Ecto neural progenitor cell (in vitro differentiated cells): Measurements from ENCODE around the gene PLA2G1B.

Source experiments
- DNase-seq: peaks from one replicate; pipeline ENCODE4 v3.0.0-alpha.2; 2018; ENCODE audit warnings: low spot score

Gene PLA2G1B

DNA sequence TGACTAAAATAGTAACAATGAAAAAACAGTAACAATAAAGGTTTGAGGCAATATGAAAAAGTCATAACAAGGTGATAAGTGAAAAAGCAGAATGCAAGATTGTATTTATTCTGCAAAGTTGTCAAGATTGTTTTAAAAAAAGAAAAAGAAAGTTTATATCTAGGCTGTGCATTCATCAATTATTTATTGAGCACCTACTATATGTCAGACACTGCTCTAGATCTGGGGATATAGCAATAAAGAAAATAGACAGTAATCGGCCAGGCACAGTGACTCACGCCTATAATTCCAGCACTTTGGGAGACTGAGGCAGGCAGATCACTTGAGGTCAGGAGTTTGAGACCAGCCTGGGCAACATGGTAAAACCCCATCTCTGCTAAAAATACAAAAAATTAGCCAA is 3.8 kb downstream of the PLA2G1B start:
- no peak for DNase-seq

DNA sequence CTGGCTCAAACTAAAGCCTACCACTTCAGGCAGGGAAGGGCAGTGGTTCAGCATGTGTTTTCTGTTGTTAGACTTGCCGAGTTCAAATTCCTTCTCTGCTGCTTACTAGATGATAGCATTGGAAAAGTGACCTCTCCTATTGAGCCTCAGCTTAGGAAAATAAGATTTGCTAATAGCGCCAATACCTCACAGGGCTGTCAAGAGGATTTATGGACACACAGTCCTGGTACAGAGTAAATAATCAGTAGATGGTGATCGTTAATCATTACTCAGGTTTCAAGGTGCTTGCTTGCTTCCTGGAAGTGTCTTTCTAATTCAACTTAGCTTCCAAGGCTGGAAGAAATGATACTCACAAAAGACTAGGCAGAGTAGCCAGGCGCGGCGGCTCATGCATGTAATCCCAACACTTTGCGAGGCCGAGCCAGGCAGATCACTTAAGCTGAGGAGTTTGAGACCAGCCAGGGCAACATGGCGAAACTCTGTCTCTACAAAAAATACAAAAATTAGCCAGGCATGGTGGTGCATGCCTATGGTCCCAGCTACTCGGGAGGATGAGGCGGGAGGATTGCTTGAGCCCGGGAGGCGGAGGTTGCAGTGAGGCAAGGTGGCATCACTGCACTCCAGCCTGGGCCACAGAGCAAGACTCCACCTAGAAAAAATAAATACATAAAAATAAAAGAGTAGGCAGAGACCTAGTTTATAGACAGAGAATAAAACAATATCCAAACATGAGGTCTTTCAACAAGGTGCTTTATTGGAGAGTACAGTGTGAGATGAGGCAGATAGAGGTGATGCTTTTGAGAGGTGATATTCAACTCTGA is 6.0 kb downstream of the PLA2G1B start:
- DNase-seq = no peak

DNA sequence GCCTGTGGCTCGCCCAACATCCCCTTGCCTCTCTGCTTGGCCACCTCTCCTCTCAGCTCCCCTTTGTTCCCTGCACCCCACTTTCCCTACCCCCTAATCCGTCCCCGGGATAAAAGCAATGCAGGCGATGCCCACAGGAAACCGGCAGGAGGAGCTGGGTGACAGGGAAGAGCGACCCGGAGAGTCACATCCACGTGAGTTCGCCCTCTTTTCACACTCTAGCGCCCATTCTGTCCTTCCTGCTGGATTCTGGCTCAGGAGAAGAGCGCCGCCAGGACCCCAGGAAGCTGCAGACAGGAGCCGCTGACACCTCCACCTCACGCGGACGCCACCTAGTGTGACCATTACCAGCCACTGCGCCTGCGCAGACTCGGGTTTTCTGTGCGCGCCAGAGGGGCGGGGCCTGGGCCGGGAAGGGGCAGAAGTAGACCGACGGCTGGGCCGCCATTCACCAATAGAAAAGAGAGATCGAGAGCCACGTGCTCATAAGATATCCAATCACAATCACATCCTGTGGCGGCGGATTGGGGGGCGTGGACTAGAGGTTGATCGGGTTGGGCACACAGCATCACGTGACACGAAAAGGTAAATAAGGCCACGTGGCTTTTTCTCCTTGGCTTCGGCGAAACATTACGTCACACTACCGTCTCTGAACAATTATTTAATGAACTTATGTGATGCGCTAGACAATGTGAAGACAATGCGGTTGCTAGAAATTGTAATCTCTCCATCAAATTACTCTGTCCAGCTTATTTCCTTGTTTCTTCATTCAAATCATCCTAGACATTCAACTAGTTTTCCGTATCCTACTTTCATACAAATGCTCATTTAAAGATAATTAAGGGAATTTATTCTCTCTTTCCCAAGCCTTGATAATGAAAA is 10.1 kb downstream of the PLA2G1B start:
- DNase-seq = peak; percentile 100

DNA sequence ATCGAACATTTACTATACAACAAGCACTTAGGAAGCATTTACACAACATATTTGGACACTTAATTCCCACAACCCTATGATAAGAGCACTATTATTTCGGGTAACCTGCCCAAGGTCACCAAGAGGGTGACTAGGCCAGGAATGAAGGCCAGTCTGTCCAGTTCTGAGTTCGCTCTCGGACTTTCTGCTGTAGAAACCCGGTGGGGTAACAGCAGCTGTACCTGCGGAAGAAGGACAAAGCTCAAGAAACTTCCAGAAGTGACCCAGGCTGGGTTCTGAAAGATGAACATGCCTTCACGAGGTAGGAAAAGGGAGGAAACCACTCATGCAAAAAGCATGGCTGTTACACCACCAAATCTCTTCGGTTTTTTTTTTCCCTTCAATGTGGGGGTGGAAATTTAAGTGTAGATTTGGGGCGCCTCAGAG is 10.8 kb downstream of the PLA2G1B start:
- no peak for DNase-seq

DNA sequence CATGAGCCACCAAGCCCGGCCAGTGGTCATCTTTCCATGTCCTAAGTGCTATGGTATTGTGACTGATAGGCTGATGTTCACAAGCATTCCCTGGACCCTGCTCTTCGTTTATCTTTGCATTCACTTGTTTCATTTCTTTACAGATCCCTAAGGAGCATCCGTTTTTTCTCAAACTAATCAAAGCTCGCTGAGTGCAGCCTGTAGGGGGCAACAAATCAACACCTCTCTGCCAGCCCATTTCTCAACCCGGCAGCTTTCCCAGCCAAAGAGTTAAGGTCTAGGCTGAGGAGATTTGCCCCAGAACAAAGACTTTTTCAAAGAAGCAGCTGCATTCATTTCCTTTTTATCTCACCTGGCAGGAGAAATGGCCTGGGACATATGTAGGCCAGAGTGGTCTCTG is 13.4 kb downstream of the PLA2G1B start:
- DNase-seq = no peak

DNA sequence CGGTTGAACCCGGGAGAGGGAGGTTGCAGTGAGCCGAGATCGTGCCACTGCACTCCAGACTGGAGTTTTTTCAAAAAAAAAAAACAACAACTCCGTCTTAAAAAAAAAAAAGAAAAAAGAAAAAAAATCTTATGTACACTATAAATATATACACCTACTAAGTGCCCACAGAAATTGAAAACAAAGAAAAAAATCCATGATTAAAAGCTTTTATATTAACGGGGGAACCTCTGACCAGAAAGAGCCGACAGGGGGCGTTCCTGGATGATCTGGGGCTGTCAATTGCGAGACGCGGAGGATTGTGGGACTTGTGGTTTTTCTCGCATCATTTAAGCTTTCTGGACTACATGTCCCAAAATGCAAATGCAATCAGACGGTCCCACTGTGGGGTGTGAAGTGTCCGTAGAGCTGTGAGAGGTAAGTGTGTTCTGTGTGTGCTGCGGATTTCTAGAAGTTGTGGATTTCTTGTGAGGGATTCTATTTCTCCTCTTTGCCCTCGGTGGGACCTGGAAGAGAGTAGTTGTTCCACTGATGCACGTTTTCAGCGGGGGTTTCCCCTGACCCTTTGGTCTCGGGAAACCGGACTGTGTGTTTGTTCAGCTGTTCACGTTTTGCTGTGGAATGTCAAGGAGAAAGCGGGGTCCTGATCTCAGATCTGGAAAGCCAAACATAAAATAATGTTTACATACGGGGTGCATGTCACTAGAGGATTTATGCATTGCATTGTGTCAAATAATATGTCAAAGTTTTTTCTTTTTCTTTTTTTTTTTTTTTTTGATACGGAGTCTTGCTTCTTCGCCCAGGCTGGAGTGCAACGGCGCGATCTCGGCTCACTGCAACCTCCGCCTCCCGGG is 25.4 kb downstream of the PLA2G1B start, which contains the start of gene SIRT4:
SIRT4 (plus strand) TSS at position 360 of the 854 bp plus-strand sequence. CDS start 1,241 bp downstream, outside the sequence.
- peak; percentile 94 for DNase-seq

DNA sequence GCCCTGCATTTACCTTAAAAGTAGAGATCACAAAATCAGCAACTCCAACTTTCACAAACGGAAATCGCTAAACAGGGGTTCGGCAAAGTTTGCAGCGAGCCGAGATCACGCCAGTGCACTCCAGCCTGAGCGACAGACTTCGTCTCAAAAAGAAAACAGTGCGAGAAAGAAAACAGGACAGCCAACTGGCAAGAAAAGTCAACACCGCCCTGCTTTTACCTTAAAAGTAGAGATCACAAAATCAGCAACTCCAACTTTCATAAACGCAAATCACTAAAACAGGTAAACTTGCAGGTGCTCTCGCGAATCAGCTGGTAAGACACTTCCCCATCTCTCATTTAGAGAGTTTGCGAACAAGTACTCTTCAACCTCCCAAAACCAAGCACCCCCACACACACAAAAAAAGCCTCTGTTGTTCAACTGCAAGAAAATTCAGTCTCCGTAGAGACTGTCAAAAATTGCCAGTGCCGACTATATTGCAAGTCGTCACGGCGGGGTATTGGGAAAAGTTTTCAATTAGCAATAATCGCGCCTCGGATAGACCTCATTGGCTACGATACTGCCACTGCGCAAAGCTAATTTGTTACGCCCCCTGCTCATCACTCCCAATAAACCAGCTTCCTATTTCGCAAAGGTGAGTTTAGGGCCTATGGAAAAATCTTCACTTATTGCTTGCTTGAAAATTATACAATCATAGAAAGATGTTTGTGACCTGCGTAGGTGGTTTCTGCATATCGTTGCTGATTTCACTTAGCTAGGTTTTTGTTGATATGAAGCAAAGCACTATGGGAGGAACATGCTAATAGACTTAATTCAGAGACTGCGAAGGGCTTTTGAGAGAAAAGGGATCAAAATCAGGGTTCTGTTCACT is 34.7 kb downstream of the PLA2G1B start, which contains the start of gene RNU4-1:
RNU4-1 (minus strand) TSS at position 577 of the 871 bp plus-strand sequence.
- peak; percentile 90 for DNase-seq

DNA sequence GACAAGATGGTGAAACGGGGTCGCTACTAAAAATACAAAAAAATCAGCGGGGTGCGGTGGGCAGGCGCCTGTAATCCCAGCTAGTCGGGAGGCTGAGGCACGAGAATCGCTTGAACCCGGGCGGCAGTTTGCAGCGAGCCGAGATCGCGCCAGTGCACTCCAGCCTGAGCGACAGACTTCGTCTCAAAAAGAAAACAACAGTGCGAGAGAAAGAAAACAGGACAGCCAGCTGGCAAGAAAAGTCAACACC is 35.2 kb downstream of the PLA2G1B start:
- DNase-seq = peak; percentile 84

DNA sequence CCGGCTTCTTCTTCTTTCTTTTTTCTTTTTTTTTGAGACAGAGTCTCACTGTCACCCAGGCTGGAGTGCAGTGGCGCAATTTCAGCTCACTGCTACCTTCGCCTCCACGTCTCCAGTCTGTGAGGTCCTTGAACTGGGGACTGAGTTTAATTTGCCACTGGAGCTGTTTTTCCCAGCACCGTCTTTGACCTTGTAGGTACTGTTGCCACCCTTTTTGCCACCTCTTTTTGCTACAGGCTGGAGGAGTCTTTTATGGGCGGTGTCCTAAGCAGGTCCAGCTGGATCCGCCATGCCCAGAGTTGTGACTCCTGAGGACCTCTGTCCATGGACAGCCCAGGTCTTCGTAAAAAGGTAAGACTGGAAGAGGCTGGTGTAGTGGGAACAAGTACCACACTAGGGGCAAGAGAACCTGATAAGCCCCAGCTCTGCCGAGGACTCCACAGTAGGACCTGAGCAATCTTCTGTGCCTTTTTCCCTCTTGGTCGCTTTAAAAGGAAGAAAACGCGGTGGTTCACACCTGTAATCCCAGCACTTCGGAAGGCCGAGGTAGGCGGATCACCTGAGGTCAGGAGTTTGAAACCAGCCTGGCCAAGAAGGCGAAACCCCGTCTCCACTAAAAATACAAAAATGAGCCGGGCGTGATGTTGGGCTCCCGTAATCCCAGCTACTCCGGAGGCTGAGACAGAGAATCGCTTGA is 36.8 kb downstream of the PLA2G1B start:
- peak; percentile 76 for DNase-seq

DNA sequence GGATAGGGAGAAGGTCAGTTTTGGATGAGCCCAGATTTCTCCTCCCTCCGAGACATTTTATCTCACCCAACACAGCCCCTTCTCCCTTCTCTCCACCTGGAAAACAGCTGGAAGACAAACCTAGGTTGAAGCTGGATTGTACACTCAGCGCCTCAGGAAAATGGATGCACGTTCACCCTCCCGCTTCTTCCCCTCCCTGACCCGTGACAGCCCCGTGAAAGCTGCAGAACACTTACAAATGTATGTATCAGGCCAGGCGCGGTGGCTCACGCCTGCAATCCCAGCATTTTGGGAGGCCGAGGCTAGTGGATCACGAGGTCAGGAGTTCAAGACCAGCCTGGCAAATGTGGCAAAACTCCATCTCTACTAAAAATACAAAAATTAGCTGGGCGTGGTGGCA is 40.1 kb downstream of the PLA2G1B start:
- no peak for DNase-seq

DNA sequence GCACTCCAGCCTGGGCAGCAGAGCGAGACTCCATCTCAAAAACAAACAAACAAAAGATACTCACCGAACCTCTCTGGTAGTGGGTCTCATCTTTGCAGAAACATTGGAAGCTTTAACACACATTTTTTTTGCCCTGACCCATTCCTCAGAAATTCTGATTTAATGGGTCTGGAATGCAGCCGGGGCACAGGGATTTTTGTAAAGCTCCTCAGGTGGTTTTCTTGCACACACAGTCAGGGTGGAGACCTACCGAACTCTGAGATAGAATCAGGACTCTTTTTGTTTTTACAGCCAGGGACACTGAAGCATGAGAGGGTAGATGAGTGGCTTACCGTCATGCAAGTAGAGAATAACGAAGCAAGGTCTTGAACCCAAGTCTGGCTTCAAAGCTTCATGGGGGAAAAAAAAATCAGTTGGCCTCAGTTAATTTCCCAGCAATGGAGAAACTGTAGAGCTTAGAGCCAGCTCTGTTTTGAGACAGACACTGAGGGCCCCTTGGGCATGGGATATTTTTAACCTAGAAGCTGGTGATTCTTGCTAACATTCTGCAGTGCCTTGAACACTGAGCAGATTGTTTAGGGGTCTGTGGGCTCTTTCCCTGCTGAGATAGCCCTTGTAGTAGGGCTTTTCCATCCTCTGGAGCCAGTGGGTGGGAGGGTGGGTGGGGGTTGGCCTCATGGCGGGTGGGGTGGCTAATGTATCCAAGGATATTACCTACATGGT is 40.6 kb downstream of the PLA2G1B start:
- no peak for DNase-seq

DNA sequence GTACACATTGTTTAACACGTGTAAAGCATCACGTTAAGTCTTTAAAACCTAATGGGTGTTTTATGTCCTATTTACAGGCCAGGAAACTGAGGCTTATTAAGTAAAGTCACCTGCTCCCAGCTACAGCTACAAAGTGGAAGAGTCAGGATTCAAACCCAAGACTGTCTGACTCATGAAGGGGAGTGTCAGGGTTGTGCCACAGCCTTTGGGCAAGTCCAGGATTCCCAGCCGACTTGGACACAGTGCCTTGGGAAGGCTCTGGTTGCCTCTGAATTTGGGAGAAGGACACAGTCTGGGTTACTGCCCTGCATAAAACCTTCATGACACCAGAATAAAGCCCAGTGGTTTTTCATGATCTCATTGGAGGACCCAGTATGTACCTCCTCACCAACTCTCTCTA is 43.2 kb downstream of the PLA2G1B start:
- no peak for DNase-seq

DNA sequence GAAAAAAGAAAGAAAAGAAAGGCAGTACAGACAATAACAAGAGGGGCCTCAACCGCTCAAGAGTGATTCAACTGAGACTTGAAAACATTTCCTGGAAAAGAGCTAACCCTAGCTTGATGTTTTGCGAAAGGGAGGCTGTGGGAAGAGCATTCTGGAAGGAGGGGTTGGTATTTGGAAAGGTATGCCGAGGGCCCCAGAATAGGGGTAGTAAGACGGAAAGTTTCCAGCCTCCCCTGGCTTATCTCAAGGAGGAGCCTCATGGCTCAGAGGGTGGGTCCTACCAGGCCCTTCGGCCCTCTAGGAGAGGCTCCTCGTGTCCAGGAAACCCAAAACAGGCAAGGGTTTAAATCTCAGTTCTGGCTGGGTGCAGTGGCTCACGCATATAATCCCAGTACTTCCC is 44.3 kb downstream of the PLA2G1B start:
- DNase-seq = no peak

DNA sequence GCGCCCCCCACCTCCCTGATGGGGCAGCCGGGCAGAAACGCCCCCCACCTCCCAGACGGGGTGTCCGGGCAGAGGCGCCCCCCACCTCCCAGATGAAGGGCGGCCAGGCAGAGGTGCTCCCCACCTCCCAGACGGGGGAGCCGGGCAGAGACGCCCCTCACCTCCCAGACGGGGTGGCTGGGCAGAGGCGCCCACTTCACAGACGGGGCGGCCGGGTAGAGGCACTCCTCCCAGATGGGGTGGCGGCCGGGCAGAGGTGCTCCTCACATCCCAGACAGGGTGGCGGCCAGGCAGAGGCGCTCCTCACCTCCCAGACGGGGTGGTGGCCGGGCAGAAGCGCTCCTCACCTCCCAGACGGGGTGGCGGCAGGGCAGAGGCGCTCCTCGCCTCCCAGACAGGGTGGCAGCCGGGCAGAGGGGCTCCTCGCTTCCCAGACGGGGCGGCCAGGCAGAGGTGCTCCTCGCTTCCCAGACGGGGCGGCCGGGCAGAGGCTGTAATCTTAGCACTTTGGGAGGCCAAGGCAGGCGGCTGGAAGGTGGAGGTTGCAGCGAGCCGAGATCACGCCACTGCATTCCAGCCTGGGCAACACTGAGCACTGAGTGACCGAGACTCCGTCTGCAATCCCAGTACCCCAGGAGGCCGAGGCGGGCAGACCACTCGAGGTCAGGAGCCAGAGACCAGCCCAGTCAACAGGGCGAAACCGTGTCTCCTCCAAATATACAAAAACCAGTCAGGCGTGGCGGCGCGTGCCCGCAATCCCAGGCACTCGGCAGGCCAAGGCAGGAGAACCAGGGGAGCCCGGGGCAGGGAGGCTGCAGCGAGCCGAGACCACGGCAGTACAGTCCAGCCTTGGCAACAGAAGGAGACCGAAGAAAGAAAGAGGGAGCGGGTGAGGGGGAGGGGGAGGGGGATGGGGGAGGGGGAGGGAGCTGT is 49.2 kb downstream of the PLA2G1B start:
- no peak for DNase-seq

DNA sequence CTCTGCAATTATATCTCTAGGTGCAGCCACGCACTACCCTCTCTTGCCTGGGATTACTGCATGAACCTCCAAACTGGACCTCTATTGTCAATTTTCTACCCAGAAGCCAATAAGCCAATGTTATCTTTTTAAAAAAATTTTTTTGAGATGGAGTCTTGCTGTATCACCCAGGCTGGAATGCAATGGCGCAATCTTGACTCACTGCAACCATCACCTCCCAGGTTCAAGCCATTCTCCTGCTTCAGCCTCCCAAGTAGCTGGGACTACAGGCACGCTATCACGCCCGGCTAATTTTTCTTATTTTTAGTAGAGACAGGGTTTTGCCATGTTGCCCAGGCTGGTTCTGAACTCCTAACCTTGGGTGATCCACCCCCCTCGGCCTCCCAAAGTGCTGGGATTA is 50.8 kb downstream of the PLA2G1B start:
- no peak for DNase-seq
